Adrenal gland (tissue), 5 donors: Measurements from ENCODE around the gene DST.

Source experiments
- CTCF ChIP-seq, 6 experiments: fragments of 450-650 bp in 4 of 6; fragments of 200-600 bp in 2 of 6; sonication (generic) in 1 of 6; IDR thresholded peaks; 1 replicate in 5 of 6; 2 replicates in 1 of 6; pipeline versions ENCODE4 v1.5.1 to v1.8.0; 2016 to 2021; ENCODE audit warnings: antibody characterized with exemption in 6 of 6, mild to moderate bottlenecking in 2 of 6, moderate library complexity in 1 of 6
- POLR2A ChIP-seq, 2 donors: fragments of 450-650 bp; IDR thresholded peaks; one replicate each; pipeline ENCODE4 v1.6.1; 2017; ENCODE audit warnings: antibody characterized with exemption in 2 of 2, mild to moderate bottlenecking in 2 of 2, moderate library complexity in 1 of 2
- donor health status: DM: no; HTN: no; CAD: no.

- TF ChIP-seq CTCF (IDR thresholded peaks at IDR 0.05) = no peak
- TF ChIP-seq POLR2A (IDR thresholded peaks at IDR 0.05) = no peak
Observed at GRCh38 chr6:56552187-56553130, 90.2 kb downstream of the DST start.
